Adrenal gland (tissue), 12 donors: ENCODE results near the gene NDUFA11. TPM values are rescaled to one million over a fixed set of nuclear protein-coding genes. Genes with fewer than 3 reads are reported as not detected.
A peak's percentile ranks its signal among the peaks of the same experiment; 100 is the strongest.

Experiments used
- DNase-seq, 7 donors: peaks; one replicate each; pipeline ENCODE4 v3.0.0-alpha.2; 2019 to 2020
- H3K27ac ChIP-seq, 5 donors: fragments of 200-600 bp; sonication (generic) in 4 of 5; 1 replicate in 3 of 5; 2 replicates in 2 of 5; pipeline versions ENCODE4 v1.5.1 to v1.8.0; 2016 to 2020; ENCODE audit warnings: mild to moderate bottlenecking in 1 of 5
- H3K27me3 ChIP-seq: fragments of 200-600 bp; 2 replicates; pipeline ENCODE4 v1.8.0; 2021
- H3K36me3 ChIP-seq, 2 donors: fragments of 200-600 bp; replicated peaks in 1 of 2; 1 replicate in 1 of 2; 2 replicates in 1 of 2; pipeline versions ENCODE4 v1.5.1 to v1.8.0; 2018 to 2022
- H3K4me1 ChIP-seq, 2 donors: fragments of 200-600 bp; replicated peaks in 1 of 2; 1 replicate in 1 of 2; 2 replicates in 1 of 2; pipeline versions ENCODE4 v1.5.1 to v1.8.0; 2018 to 2021
- H3K4me3 ChIP-seq, 4 donors: fragments of 200-600 bp; sonication (generic) in 3 of 4; one replicate each; pipeline ENCODE4 v1.5.1; 2016 to 2018
- H3K9me3 ChIP-seq, 3 donors: fragments of 200-600 bp; sonication (generic) in 1 of 3; replicated peaks in 1 of 3; 1 replicate in 2 of 3; 2 replicates in 1 of 3; pipeline versions ENCODE4 v1.5.1 to v1.8.0; 2016 to 2021
- CTCF ChIP-seq, 6 experiments: fragments of 450-650 bp in 4 of 6; fragments of 200-600 bp in 2 of 6; sonication (generic) in 1 of 6; IDR thresholded peaks; 1 replicate in 5 of 6; 2 replicates in 1 of 6; pipeline versions ENCODE4 v1.5.1 to v1.8.0; 2016 to 2021; ENCODE audit warnings: antibody characterized with exemption in 6 of 6, mild to moderate bottlenecking in 2 of 6, moderate library complexity in 1 of 6
- POLR2A ChIP-seq, 2 donors: fragments of 450-650 bp; IDR thresholded peaks; one replicate each; pipeline ENCODE4 v1.6.1; 2017; ENCODE audit warnings: antibody characterized with exemption in 2 of 2, mild to moderate bottlenecking in 2 of 2, moderate library complexity in 1 of 2
- WGBS, 4 donors: extraction: QIAGEN DNeasy Blood & Tissue Kit in 2 of 4; methylation state at CpG; one replicate each; pipeline versions ENCODE4 v1.1.5 to v1.1.7; 2013 to 2017; 5-methylcytosine and 5-hydroxymethylcytosine counted together
- intact Hi-C, 2 donors: fragments of 100-400 bp; cut with DNase I; formaldehyde crosslinking; loops; one replicate each; pipeline versions ENCODE4 v1.14.1 to v1.15.0; 2022 to 2023
- polyA plus RNA-seq, 3 donors: library from polyadenylated mRNA; stranded (reverse); fragments of 200-250 nt in 2 of 3; fragments of 350-450 nt in 1 of 3; fragmentation: Illumina TruSeq in 1 of 3; extraction: RNeasy Lipid Tissue Mini Kit (QIAGEN cat#74804) in 1 of 3; gene quantifications; one replicate each; pipeline ENCODE4 v1.2.3, GENCODE V29; 2013 to 2014
- total RNA-seq, 9 donors: library from RNA; depleted of rRNA in 4 of 9; stranded (reverse); fragments of >200 nt in 4 of 9; fragments of 120-200 nt in 1 of 9; fragmentation: NEBNext Ultra II Directional in 1 of 9; extraction: Animal tissue kit (Norgen Biotek cat#: 25700) in 1 of 9; gene quantifications; one replicate each; pipeline versions ENCODE4 v1.1.0 to v1.2.4, GENCODE V29; 2013 to 2023
- donor health status: healthy with polysubstance abuse.
- donor health status: Bipolar disorder and iron deficiency.
- donor health status: DM: yes; HTN: yes; CAD: no.
- donor health status: DM: no; HTN: no; CAD: no.
- donor health status: DM: no; HTN: no; CAD: no.
- donor health status: DM: yes; HTN: yes; CAD: no.

The NDUFA11 gene
- total and polyA plus RNA-seq, 12 donors = 288 to 856 (median 426) TPM

DNA sequence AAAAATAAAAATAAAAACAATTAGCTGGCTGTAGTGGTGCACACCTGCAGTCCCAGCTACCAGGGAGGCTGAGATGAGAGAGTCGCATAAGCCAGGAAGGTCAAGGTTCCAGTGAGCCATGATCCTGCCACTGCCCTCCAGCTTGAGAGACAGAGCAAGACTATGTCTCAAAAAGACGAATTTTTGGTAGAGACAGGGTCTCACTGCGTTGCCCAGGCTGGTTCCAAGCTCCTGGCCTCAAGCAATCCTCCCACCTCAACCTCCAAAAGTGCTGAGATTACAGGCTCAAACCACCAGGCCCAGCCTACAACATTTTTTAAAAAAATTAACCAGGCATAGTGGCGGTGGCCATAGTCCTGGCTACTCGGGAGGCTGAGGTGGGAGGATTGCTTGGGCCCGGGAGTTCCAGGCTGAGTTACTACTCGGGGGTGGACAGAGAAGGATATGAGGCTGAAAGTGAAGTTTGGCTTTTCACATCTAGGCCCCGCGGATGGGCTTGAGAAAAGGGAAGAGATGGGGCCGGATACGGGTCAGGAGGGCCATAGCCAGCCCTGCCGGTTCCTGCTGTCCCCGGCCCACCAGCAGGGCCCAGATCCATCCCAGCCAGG is 10.2 kb downstream of the NDUFA11 start:
- Histone ChIP-seq H3K4me3 (no peak overlapping the region), H3K36me3 (peaks cover 0 to 25% of the 10 kb centered on the region in 2 donors), H3K9me3 (no peaks in the 10 kb centered on the region), H3K4me1 (peaks cover 19 to 46% of the 10 kb centered on the region in 2 donors), H3K27me3 (no peaks in the 10 kb centered on the region), H3K27ac (peak overlapping the region in 2 of 5 donors; percentile 94 to 98)
- no peak for TF ChIP-seq CTCF (IDR thresholded peaks at IDR 0.05)
- TF ChIP-seq POLR2A (IDR thresholded peaks at IDR 0.05) = no peak
- 66 to 77% (median 73%) methylated on average over 9 to 13 of the region's 13 CpGs for WGBS, 4 donors
- intact Hi-C loops = loop anchor here (2.0 to 5.0 kb wide), 2 partner anchors 86 to 89 kb away; partner anchors contain the start of gene NRTN (in 2 of the 2)
- DNase-seq = peak in 1 of 7 donors; percentile 53

DNA sequence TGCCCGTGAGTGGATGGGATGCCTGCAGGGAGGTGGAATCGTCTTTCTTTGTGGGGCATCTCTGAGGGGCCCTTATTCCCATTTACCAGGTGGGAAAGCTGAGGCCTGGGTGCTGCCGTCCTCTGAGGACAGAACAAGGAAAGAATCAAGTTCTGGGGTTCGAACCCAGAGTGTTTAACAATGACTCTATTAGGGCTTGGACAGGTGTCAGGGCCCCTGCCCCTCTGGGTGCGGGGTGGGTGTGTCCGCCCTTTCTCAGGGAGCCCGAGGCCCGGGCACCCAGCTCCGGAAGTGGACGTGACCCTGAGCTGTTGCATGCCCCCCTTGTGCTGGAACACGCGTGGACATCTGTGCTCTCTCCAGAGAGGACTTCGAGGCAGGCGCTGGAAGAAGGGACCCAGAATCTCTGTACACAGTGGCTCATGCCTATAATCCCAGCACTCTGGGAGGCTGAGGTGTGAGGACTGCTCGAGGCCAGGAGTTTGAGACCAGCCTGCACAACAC is 10.8 kb downstream of the NDUFA11 start:
- Histone ChIP-seq H3K9me3 (no peaks in the 10 kb centered on the region), H3K27me3 (no peaks in the 10 kb centered on the region), H3K4me3 (no peak overlapping the region), H3K36me3 (peaks cover 0 to 25% of the 10 kb centered on the region in 2 donors), H3K4me1 (peaks cover 19 to 46% of the 10 kb centered on the region in 2 donors), H3K27ac (no peak overlapping the region)
- intact Hi-C loops = loop anchor here (2.0 to 5.0 kb wide), 2 partner anchors 86 to 88 kb away; partner anchors contain the start of gene NRTN (in 2 of the 2)
- 47 to 58% (median 50%) methylated on average over 6 to 15 of the region's 15 CpGs for WGBS, 4 donors
- no peak for TF ChIP-seq POLR2A (IDR thresholded peaks at IDR 0.05)
- TF ChIP-seq CTCF (IDR thresholded peaks at IDR 0.05) = no peak
- peak in 3 of 7 donors; percentile 27 to 58 (median 35) for DNase-seq

DNA sequence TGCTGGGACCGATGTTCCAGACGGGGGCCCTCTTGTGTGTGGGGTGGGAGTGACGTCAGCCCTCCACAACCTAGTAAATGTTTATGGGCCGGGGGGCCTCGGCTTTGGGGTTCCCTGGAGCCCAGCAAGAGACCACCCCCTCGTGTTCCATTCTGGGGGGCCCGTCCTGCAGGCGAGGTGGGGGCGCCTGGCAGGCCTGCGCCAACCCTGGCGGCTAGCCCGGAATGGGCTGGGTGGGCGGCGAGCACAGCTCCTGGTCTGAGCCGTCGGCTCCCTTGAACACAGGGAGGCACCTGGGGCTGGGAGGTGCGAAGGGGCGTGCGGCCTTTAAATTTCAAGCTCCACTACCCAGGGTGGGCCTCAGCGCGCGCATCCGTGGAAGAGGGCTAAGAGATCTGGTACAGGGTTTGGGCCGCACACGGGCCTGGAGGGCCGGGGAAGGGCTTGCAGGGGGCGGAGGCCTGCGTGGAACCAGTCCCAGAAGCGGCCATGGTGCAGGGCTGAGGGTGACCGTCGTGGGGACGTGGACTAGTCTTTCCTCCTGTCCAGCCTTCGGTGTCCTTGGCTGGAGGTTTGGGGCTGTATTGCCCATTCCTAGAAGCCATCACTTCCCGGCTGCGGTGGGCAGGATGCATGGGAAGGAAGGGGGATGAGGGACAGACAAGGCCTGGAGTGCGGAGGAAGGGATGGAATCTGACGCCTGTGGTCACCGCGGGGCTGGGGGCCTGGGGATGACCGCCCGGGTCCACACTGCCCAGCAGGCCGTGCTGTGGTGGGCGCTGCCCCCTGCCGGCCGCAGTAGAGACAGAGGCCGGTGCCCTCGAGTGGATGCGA is 11.4 kb downstream of the NDUFA11 start:
- intact Hi-C loops = loop anchor here (2.0 to 5.0 kb wide), 2 partner anchors 85 to 87 kb away; partner anchors contain the start of gene NRTN (in 2 of the 2)
- H3K36me3 ChIP-seq = peaks cover 0 to 25% of the 10 kb centered on the region in 2 donors
- peaks cover 19 to 46% of the 10 kb centered on the region in 2 donors for H3K4me1 ChIP-seq
- no peaks in the 10 kb centered on the region for H3K27me3 ChIP-seq
- TF ChIP-seq POLR2A (IDR thresholded peaks at IDR 0.05) = no peak
- TF ChIP-seq CTCF (IDR thresholded peaks at IDR 0.05) = peak; percentile 31 to 73 (median 66)
- no peak overlapping the region for H3K4me3 ChIP-seq
- peak in 6 of 7 donors; percentile 49 to 72 (median 62) for DNase-seq
- no peak overlapping the region for H3K27ac ChIP-seq
- 5 to 10% (median 8%) methylated on average over 22 to 48 of the region's 48 CpGs for WGBS, 4 donors
- no peaks in the 10 kb centered on the region for H3K9me3 ChIP-seq

DNA sequence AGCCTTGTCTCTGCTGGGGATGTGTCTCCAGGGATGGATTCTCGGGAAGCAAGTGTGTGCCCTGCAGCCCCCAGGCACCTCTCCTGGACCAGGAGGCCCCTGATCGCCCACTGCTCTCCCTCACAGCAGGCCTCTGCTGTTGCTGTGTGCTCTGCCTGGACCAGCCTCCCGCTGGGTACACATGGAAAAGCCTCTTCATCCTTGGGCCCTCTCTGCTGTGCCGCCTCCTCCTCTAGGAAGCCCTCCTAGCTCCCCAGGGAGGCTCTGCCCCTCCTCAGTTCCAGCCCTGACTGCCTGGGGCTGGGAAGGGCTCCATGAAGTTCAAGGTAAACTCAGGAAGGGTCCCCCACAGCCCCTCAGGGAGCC is 12.0 kb downstream of the NDUFA11 start:
- intact Hi-C loops = loop anchor here in 1 of 2 donors (5.0 kb wide), 1 partner anchor 84 kb away; the partner anchor contains the start of gene NRTN

More for the DNA sequence above, 12.0 kb downstream of the NDUFA11 start:
- Histone ChIP-seq H3K4me3 (no peak overlapping the region), H3K27ac (no peak overlapping the region), H3K36me3 (peaks cover 0 to 20% of the 10 kb centered on the region in 2 donors), H3K4me1 (peaks cover 19 to 45% of the 10 kb centered on the region in 2 donors), H3K27me3 (no peaks in the 10 kb centered on the region), H3K9me3 (no peaks in the 10 kb centered on the region)
- WGBS, 4 donors = 53 to 59% methylated on average over 4 of the region's 4 CpGs; no CpG with 5 or more reads in 2 of the 4 donors
- peak in 1 of 7 donors; percentile 26 for DNase-seq
- TF ChIP-seq CTCF (IDR thresholded peaks at IDR 0.05) = no peak
